GM12875 (cell line): Measurements from ENCODE around the gene ARID2.

Source experiments
- H3K4me3 ChIP-seq: one replicate; pipeline ENCODE4 v1.5.1; 2011; ENCODE audit warnings: low read depth, low read length, control low read depth
- TF ChIP-seq, protein P1 (sequence below): IDR thresholded peaks from 2 replicates; pipeline ENCODE4 v1.5.1; 2011; ENCODE audit warnings: low read depth, mild to moderate bottlenecking, control low read depth, inconsistent platforms, low read length, moderate library complexity, borderline replicate concordance; ENCODE audit not compliant: insufficient read depth

ARID2 gene

DNA sequence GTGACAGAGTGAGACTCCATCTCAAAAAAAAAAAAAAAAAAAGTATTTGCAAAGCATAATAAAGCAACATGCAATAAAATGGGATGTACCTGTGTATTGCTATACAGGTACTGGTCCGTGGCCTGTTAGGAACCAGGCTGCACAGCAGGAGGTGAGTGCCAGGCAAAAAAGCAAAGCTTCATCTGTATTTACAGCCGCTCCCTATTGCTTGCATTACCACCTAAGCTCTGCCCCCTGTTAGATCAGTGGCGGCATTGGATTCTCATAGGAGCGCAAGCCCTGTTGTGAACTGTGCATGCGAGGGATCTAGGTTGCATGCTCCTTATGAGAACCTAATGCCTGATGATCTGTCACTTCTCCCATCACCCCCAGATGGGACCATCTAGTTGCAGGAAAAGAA lies 147.6 kb downstream of the ARID2 start:
- H3K4me3 ChIP-seq, result no peak overlapping the region

DNA sequence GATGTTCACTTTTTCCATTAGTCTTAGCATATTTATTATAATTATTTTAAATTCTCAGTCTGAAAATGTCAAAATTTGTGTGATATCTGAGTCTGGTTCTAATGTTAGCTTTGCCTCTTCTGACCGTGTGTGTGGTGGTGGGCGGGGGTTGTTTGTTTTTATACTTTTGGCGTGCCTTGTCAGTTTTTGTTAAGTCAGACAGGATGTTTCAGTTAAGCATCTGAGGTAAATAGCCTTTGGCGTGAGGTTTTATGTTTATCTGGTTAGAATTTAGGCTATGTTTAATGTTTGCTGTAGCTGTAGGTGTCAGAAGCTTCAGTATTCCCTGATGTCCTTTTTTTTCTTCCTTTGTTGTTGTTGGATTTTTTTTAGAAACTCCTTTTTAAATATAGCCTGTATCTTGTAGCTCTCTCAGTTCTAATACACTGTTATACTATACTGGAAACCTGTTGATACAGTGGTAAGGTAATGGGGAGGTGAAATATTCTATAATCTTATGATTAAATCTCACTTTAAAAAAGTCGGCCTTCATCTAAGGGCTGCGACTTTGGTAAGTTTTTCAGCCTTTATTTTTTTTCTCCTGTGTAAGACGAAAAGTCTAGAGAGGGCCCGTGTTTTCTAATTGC lies 149.2 kb downstream of the ARID2 start:
- TF ChIP-seq, protein P1, sequence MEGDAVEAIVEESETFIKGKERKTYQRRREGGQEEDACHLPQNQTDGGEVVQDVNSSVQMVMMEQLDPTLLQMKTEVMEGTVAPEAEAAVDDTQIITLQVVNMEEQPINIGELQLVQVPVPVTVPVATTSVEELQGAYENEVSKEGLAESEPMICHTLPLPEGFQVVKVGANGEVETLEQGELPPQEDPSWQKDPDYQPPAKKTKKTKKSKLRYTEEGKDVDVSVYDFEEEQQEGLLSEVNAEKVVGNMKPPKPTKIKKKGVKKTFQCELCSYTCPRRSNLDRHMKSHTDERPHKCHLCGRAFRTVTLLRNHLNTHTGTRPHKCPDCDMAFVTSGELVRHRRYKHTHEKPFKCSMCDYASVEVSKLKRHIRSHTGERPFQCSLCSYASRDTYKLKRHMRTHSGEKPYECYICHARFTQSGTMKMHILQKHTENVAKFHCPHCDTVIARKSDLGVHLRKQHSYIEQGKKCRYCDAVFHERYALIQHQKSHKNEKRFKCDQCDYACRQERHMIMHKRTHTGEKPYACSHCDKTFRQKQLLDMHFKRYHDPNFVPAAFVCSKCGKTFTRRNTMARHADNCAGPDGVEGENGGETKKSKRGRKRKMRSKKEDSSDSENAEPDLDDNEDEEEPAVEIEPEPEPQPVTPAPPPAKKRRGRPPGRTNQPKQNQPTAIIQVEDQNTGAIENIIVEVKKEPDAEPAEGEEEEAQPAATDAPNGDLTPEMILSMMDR, result no peak
- H3K4me3 ChIP-seq, result no peak overlapping the region

More for the DNA sequence above, 147.6 kb downstream of the ARID2 start:
- TF ChIP-seq, protein P1, result no peak

DNA sequence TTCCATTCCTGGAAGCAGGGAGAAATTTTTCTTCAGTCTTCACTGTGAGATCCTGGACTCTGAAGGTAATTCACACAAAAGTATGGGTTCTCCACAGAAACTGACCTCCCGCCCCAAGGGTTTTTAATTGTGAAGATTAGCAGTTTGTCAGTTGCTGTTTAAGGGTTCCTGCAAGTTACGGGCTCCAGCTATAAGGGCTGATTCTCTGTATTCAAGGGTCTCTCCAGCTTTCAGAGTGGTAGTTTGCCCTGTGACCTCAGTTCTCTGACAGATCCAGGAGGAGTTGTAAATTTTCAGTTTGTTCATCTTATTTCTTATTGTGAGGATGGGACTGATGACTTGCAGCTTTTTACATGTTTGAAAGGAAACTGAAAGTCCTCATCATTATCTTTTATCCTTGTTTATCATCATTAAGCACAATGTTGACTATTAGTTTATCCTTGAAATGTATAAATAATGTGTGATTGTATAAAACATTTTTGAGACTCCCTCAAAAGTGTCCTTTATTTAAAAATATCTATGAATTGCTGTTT lies 149.9 kb downstream of the ARID2 start:
- TF ChIP-seq, protein P1, result no peak
- no peak overlapping the region for H3K4me3 ChIP-seq

DNA sequence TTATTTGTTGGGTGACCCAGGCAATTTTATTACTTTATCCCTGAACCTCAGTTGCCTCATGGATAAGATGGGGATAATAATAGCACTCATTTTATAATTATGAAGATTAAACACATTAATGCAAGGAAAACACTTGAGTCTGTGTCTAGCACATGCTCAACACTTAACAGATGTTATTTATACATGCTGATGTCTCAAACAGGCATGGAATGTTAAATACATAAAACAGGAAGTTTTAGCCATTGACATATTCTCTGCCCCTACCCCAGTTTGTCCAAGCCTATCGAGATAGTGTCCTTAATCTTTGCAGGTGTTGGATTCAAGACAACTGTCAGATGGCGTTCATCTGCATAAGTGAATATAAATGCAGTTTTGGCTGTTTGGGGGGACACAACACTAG lies 151.0 kb downstream of the ARID2 start:
- H3K4me3 ChIP-seq, result no peak overlapping the region
- TF ChIP-seq, protein P1, result no peak

DNA sequence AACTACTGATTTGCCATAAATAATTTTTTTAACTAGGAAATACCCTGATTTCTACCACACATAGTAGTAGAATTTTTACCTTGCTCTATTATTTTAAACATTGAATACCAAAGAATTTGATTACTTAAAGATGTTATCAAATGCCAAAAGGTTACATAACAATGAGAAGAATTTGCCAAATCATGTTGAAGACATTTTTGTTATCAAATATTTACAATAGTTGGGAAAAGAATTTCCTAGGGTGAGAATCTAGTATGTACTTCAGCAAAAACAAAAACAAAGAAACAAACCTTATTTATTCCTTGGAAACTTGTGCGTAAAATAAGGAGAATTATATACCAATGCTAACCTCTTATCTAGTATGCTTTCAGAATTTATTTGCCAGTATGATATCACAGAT lies 153.7 kb downstream of the ARID2 start:
- no peak overlapping the region for H3K4me3 ChIP-seq
- TF ChIP-seq, protein P1, result no peak

DNA sequence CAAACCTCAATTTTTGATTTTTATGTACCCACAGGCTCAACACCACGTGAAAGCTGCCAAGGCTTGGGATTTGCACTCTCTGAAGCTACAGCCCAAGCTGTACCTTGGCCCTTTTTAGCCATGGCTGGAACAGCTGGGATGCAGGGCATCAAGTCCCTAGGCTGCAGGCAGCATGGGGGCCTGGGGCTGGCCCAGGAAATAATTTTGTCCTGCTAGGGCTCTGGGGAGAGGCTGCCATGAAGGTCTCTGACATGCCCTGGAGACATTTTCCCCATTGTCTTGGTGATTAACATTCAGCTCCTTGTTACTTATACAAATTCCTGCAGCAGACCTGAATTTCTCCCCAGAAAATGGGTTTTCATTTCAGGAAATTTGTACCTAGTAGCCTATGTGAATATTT lies 157.2 kb downstream of the ARID2 start:
- TF ChIP-seq, protein P1, result no peak
- H3K4me3 ChIP-seq, result no peak overlapping the region

DNA sequence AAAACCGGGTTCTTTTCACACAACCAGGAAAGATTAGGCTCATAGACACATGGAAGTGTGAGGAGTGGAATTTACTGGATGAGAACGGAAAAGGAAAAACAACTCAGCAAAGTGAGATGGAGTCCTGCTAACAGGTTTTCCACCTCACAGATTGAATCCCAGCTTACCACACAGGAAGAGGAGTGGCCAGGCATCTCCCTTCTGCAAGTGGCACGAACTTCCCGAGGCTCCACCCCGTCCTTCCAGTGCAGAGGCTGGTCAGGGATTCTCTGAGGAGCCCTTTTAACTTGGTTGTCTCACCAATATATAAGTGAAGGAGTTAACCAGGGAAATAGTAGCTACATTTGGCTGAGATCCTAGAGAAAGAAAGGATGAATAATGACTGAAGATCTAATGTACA lies 158.0 kb downstream of the ARID2 start:
- TF ChIP-seq, protein P1, result no peak
- H3K4me3 ChIP-seq, result no peak overlapping the region
